Raji (cell line): ENCODE data around the gene SRRM1.

ENCODE experiments used
- POLR2A ChIP-seq: IDR thresholded peaks from 2 replicates; pipeline ENCODE4 v1.6.1; 2011; ENCODE audit warnings: low read depth, low read length, control low read depth; ENCODE audit not compliant: insufficient read depth

SRRM1 gene

DNA sequence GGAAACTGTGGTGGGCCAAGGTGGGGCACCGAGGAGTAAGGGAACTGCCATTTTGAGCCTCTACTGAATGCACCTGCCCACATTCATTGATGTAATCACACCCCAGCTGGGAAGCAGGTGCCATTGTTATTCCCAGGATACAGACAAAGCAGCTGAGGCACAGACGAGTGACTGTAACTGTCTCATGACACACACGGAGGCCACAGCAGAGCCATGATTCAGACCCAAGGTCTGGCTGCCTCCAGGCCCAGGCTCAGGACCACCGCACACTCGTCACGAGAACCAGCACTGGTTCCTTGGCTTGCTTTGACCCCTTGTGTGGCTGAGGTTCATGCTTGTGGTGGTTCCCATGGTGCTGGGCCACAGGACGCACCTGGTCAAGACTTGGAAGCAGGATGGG, 56.5 kb downstream of the SRRM1 start:
- TF ChIP-seq POLR2A, result no peak

GRCh38 chr1:24702511-24703293, 59.6 kb downstream of the SRRM1 start:
- no peak for TF ChIP-seq POLR2A

- no peak for TF ChIP-seq POLR2A
These were observed 61.5 kb downstream of the SRRM1 start for GRCh38 chr1:24704411-24705259.

DNA sequence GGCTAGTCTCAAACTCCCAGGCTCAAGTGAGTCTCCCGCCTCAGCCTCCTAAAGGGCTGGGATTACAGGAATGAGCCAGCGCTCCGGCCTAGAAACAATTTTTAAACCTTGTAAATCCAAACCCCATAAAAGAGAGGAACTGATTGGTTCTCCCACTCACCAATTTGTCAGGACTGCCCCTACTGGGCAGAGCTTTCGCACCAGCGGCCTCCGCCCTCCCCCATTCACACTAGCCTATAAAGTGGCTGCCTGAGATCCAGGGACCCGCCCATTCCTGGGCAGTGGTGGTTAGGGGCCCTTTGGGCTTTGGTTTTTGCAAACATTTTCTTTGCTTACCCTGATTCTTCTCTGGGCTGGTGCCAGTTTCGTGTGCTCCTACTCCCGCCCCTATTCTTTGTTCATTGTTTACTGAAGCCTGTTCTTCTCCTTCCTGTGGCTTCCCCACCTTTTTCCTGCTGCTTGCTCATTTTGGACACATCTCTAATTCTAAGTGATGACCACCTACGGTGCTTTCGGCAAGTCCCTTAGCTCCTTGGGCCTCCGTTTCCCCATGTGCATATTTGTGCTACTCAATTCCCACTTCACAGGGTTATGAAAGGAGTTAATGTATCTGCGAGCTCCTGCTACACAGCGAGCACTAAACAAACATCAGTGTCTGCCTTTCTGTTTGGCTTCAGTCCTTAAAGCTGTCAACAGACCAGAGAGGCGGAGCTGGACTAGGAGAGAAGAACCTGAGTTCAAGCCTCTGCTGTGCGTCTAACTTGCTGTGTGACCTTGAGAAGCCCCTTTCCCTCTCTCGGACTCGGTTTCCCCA, 62.4 kb downstream of the SRRM1 start:
- TF ChIP-seq POLR2A, result no peak

DNA sequence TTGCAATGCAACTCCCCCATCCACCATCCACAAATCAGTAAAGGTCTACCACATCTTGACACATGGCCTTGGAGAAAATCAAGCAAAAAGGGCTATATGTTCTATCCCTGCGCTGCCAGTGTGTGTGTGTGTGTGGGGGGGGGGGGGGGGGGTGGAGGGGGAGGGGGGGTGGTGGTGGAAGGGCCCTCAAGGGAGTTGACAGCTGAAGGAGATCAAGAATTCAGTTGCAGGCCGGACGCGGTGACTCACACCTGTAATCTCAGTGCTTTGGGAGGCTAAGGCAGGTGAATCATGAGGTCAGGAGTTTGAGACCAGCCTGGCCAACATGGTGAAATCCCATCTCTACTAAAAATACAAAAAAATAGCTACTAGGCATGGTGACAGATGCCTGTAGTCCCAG, 64.6 kb downstream of the SRRM1 start:
- no peak for TF ChIP-seq POLR2A

DNA sequence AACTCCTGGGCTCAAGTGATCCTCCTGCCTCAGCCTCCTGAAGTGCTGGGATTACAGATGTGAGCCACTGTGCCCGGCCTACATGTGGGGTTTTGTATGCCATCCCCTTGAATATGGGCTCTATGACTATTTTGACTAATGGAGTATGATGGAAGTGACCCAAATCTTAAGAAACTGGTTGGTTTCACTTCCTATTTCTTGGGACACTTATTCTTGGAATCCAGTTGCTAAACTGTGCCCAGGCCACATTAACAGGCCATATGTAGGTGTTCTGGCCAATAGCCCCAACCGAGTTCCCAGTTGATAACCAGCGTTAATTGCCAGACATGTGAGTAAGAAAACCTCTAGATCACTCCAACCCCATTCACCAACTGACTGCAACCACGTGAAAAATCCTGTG, 65.8 kb downstream of the SRRM1 start:
- no peak for TF ChIP-seq POLR2A

GRCh38 chr1:24709791-24710441, 66.8 kb downstream of the SRRM1 start:
- TF ChIP-seq POLR2A, result no peak

DNA sequence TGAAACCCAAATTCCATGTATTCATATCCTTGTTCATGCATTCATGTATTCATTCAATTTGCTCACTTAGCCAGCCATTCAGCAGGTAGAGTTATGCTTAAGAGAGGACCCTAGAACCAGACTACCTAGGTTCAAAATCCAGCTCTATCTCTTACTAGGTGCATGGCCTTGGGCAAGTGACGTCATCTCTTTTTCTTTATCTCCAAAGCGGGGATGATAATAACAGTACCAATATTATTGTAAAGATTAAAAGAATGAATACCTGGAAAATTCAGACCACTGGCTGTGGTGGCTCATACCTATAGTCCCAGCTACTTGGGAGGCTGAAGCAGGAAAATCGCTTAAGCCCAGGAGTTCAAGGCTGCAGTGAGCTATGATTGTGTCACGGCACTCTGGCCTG, 68.2 kb downstream of the SRRM1 start:
- no peak for TF ChIP-seq POLR2A

GRCh38 chr1:24713176-24713575, 70.1 kb downstream of the SRRM1 start:
- TF ChIP-seq POLR2A, result no peak

DNA sequence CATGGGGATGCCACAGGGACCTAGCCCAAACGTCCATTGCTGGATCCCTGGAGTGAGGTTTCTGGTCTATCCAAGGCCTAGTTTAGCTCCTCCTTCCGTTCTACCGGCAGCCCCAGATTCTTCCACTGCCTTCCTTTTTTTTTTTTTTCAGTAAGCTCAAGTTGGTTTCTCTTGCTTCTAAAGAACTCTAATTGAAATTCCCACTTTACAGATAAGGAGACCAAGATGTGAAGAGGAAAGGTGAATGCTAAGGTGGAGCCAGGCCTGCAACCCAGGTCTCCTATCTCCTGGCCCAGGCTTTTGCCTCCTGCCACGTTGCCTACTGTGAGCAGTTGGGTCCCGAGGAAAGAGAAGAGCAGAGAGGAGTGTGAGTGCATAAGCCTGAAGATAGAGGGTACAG, 70.6 kb downstream of the SRRM1 start:
- no peak for TF ChIP-seq POLR2A

- TF ChIP-seq POLR2A, result no peak
These were observed 71.9 kb downstream of the SRRM1 start for GRCh38 chr1:24714859-24715520.

DNA sequence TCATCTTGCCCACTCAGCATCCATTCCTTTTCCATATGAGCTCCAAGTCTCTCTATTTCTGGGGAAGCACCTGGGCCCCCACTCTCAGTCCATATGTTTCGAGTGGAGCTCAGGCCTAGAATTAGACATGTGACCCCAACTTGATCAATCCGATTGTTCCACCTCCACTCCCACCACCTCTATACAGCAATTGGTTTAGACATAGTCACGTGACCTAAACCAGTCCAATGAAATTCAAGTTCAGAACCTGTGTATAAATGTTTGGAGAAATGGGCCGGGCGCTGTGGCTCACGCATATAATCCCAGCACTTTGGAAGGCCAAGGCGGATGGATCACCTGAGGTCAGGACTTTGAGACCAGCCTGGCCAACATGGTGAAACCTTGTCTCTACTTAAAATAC, 72.6 kb downstream of the SRRM1 start:
- TF ChIP-seq POLR2A, result no peak

- TF ChIP-seq POLR2A, result no peak
These were observed 75.0 kb downstream of the SRRM1 start for GRCh38 chr1:24717887-24718650.

GRCh38 chr1:24720152-24720551, 77.0 kb downstream of the SRRM1 start:
- TF ChIP-seq POLR2A, result no peak
